C4-2B (cell line): Measurements from ENCODE around the gene LY86.

Source experiments
- ZFX ChIP-seq: fragments of 450-650 bp; IDR thresholded peaks from 2 replicates; pipeline ENCODE4 v1.6.1; 2017
- TF ChIP-seq, protein P1 (sequence below): fragments of 450-650 bp; conservative IDR thresholded peaks from 2 replicates; pipeline ENCODE4 v1.5.1; 2017; ENCODE audit warnings: mild to moderate bottlenecking

DNA sequence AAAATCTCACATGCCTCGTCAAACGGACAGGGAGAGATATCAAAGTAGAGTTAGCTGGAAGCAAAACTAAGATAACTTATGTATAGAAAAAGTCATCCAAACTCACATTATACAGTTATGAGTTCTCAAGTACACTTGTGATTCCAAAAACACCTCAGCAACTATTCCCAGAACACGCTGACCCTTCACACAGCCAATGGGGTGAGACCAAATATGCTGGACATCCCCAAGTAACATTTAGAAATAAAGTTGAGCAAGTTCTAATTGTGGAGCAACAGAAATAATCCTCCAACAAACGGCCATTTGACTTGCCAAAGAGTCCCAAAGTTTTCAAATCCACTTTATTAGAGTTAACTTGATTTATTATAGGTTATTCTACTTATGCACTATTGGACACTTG is 52.4 kb downstream of the LY86 start:
- TF ChIP-seq, protein P1, sequence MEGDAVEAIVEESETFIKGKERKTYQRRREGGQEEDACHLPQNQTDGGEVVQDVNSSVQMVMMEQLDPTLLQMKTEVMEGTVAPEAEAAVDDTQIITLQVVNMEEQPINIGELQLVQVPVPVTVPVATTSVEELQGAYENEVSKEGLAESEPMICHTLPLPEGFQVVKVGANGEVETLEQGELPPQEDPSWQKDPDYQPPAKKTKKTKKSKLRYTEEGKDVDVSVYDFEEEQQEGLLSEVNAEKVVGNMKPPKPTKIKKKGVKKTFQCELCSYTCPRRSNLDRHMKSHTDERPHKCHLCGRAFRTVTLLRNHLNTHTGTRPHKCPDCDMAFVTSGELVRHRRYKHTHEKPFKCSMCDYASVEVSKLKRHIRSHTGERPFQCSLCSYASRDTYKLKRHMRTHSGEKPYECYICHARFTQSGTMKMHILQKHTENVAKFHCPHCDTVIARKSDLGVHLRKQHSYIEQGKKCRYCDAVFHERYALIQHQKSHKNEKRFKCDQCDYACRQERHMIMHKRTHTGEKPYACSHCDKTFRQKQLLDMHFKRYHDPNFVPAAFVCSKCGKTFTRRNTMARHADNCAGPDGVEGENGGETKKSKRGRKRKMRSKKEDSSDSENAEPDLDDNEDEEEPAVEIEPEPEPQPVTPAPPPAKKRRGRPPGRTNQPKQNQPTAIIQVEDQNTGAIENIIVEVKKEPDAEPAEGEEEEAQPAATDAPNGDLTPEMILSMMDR = no peak
- no peak for TF ChIP-seq ZFX
